ENCODE results near the gene PYGO1.

GRCh38 chr15:55628369-55628730, 40.2 kb upstream of the PYGO1 start:
- TF ChIP-seq CTCF (conservative IDR thresholded peaks at IDR 0.05 in 1 of 2, IDR thresholded peaks at IDR 0.05 in 1 of 2; ENCODE audit: extremely low read depth in 1 of 2, insufficient read depth in 1 of 2, low read depth in 1 of 2, low read length in 2 of 2), result no peak
- no peak for TF ChIP-seq EZH2 (IDR thresholded peaks at IDR 0.05; ENCODE audit: borderline replicate concordance, low read length)
